Activated CD4-positive, alpha-beta T cell treated with anti-CD3 and anti-CD28 coated beads for 24 hours (primary cell): Measurements from ENCODE around the gene OBP2A.
"Not testable (repeated sequence)": the region's sequence is repeated elsewhere in the genome, so short reads cannot be mapped to it uniquely, and the experiment has no call there.

Experiments used
- DNase-seq, 2 donors: peaks; one replicate each; pipeline ENCODE4 v3.0.0-alpha.2; 2020; ENCODE audit warnings: low read depth in 2 of 2

The OBP2A gene

GRCh38 chr9:135512241-135512603 lies 33.7 kb upstream of the OBP2A start:
- no peak for DNase-seq

DNA sequence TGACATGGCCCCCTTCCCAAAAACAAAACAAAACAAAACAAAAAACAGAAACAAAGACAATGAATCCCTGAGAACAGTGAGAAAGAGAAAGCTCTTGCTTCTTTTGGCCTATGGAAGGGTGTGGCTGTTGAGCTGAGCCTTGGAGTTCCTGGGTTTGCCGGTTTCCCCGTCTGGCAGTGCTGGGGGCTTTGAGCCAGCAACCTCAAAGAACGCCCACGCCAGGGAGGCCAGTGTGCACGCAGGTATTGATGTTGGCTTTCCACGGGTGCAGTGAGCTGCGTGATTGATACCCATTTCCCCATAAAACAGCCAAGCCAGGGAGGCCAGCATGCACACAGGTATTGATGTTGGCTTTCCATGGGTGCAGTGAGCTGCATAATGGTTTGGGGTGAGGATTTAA lies 33.0 kb upstream of the OBP2A start:
- DNase-seq, result no peak

DNA sequence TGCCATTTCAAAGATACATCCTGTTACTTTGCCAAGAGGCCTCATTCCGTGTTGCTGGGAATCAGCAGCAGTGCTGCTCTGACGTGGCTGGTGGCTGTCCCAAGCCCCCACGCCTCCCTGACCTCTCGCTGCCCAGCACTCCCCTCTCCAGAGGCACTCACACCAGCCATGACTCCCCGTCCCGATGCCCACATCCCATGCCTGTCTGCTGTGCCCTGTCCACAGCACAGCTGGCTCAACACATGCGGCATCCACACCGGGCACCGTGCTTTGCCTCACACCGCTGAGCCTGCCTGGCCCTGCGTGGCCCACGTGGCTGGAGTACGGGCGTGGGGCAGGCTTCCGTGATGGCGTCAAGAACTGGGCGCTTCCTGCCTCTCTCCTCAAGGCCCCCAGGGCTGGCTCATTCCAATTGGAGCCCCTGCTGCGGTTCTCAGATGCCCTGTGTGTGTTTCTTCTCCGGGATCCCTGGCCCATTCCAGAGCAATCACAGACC lies 32.5 kb upstream of the OBP2A start:
- DNase-seq, result no peak

DNA sequence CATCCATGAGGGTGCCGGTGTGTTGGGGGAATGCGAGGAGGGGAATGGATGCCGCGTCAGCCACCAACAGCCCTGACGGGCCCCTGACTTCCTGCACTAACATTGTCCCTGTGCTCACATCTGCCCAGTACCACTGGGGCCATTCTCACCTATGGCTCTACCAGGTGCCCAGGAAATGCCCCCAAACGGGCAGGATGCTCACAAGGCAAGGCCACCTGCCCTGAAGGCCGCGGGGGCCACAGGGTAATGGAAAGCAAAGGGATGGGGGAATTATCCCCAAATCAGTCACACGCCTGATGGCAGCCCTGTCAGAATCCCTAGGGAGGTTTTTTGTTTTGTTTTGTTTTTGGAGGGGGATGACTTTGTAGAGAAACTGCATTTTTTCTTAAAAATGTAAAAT lies 32.0 kb upstream of the OBP2A start:
- DNase-seq, result not testable (repeated sequence)

DNA sequence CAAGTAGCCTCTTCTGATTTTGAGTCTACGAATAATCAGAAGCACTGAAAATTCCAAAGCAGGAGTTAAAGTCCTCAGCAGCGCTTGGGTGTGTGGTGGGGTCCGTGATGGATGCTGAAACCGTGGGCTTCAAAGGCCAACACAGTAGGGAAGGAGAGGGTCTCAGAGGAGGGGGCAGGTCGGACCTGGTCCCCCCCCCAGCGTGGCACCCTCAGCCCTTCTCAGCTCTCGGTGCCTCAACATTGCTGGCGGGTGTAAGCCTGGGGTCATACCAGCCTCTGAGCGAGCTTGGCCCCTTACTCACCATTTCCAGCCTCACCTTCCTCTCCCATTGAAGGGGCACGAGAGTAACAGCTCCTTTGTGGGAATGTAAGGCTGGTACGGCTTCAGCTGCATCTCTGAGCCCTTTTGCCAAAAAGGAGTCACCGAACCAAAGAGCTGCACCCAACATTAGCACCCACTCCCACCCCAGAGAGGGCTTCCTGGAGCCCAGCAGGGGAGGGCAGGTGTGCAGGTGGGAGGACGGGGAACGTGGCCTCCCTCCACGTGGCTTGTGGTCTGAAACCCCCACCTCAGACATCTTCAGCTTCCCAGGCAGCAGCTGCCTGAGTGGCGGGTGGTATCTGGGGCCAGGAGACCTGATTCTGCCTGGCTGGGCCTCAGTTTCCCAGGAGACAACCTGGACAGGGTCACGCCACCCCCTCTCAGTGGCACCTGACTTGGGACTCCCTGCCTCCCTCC lies 31.4 kb upstream of the OBP2A start:
- DNase-seq, result no peak

DNA sequence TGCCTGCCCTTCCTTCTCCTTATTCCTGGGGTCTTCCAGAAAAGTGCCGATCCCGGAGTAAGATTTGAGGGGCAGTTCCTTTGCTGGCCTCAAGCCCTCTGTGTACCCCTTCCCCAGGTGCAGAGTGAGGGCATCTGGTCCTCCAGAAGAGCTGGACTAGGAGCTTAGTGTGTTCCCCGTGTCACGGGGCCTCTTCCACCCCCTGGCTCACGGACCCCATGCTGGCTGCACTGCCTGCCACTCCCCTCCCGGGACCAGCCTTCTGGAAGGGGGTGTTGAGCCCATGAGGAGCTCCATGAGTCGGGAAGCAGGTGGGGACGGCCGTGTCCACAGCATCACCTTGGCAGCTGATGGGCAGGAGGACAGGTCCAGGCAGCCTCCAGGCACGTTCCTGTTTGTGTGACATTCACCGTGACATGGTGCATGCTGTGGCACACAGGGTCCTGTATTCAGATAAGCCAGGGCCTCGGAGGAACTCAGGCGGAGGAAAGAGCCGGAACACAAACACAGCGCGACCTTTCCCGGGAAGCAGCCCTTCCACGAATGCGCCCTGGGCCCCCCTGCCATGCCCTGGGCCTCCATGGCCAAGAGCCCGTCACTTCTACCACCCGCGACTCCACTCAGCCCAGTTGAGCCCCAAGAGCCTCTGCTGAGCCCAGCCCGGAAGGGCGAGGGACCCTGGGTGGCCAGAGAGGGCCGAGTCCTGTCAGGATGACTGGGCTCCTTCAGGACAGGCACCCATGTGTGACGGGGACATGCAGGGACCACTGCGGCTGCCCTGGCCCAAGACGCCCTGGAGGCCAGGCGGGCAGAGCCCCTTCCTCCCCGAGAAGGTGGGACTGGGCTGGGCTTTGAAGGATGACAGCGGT lies 30.6 kb upstream of the OBP2A start:
- no peak for DNase-seq

GRCh38 chr9:135516132-135516860 lies 29.6 kb upstream of the OBP2A start:
- no peak for DNase-seq

GRCh38 chr9:135517407-135517822 lies 28.5 kb upstream of the OBP2A start:
- DNase-seq, result no peak

DNA sequence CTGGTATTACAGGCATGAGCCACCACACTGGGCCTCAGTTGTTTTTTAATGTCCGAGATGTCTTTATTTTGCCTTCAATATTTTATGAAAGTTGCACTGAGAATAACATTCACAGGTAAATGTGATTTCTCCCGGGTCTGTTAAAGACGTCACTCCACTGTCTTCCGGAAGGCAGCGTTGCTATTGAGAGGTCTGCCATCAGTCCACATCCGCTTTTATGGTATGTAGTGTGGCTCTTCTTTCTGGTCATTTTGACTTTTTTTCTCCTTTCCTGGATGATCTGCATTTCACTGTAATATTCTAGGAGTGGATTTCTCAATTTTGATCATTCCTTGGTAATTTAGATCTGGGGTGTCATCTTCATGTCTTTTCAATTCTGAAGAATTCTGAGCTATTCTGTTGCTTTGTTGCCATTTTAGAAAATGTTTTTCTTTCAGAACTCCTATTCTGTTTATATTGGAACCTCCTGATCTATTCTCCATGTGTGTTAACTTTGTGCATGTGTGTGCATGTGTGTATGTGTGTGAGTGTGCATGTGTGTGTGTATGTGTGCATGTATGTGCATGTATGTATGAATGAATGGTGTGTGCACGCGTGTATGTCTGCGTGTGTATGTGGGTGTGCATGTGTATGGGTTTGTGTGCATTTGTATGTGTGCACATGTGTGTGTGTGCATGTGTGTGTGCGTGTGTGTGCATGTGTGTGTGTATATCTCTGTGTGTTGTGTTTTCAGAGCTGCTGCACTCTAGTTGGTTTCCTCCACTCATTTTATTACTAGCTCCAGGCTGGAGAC lies 26.6 kb upstream of the OBP2A start:
- DNase-seq, result no peak

GRCh38 chr9:135520916-135521607 lies 24.9 kb upstream of the OBP2A start, which contains the start of gene LCN1:
TSS of gene LCN1 (plus strand) at chr9:135521440. CDS start at chr9:135521498, 58 bp downstream.
- DNase-seq, result no peak

DNA sequence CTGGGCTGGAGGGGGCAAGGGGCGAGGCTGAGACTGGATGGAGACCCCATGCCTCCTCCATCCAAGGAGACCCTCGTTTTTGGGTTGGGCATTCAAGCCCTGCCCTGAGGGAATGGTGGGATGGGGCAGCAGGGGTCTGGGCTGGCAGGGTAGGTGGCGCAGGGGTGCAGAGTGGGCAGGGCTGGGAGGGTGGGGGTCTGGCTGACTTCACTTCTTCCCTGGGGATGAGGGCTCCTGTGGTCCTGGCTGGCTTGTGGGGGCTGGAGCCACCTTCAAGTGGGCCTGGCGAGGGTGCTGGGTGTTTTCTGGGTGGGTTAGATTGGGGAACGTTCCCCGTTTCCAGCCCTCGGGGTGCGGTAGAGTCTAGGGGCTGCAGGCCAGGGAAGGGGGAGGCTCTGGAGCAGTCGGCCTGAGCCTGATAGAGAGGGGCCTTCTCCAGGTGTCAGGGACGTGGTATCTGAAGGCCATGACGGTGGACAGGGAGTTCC lies 24.3 kb upstream of the OBP2A start:
- DNase-seq, result no peak

- DNase-seq, result no peak
These were observed 23.6 kb upstream of the OBP2A start for GRCh38 chr9:135522137-135522877.

DNA sequence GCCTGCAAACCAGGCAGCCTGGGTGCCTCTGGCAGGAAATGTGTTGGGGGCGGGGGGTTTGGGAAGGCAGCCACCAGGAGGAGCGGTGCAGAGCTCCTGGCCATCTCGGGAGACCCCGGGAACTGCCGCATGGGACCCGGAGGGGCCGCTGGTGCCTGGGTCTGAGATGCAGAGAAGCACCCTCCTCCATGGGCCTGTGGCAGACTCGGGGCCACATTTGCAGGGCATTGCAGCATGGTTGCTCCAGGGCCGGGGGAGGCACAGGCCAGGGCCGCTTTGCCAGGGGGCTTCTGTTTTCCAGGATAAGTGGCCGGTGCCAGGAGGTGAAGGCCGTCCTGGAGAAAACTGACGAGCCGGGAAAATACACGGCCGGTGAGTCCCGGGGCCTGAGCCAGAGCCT lies 23.0 kb upstream of the OBP2A start:
- DNase-seq, result no peak

GRCh38 chr9:135523521-135524129 lies 22.3 kb upstream of the OBP2A start:
- no peak for DNase-seq

DNA sequence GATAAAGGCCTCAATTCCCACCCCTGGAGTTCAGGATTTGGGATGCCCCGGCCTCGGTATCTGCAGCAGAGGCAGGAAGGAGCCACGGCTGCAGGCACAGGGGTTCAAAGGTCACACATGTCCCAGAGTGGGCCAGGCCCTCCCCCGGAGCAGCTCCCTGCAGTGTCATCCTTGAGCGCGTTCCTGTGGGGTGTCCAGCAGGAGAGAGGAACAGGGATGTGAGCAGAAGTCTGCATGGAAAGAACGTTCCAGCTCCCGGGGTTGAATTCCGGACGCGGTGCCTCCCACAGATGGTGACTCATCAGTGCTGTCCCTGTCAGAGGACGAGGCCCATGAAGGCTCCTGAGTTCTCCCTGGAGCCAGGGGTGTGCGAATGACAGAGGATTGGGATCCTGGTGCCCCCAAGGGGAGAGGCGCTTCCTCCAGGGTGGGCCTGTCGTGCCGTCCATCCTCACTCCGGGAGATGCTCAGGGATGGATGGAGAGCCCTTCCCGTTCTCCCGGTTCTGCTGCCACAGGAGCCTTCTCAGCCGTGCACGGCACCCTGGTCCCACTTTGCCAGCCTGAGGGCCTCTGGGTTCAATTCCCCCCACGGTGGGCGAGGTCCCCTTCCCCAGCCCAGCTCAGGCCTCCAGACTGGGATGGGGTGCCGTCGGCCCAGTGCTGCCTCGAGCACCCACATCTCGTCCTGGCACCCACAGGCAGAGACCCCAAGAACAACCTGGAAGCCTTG lies 21.6 kb upstream of the OBP2A start:
- no peak for DNase-seq

DNA sequence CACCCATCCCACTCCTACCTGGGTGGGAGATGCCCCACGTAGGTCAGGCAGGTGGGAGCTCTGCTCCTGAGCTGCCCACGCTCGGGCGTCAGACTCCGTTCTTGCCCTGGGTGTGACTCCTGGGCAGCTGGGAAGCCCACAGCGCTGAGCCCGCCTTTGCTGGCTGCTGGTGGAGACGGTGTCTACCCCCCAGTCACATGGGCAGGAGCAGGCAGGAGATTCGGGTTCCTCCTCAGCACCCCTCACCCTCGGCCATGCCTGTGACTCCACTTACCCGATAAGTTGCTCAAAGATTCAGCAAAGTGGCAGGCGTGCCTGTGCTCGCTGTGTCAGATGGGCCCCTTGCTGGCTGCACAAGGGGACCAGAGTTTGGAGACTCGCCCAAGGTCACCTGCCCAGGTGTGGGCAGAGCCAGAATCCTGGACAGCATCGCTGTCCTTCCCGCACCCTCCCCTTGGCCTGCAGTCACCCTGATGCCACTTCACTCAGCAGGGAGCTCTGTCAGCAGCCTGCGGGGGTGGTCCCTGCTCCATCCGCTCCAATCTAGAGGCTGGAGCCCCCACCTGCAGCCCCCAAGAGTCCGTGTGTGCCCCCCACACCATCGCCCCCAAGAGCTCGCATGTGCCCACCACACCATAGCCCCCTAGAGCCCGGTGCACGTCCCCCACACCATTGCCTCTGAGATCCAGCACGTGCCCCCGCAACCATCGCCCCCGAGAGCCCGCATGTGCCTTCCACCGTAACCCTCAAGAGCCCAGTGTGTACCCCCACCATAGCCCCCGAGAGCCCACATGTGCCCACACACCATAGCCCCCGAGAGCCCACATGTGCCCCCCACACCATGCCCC lies 20.5 kb upstream of the OBP2A start:
- DNase-seq, result no peak

DNA sequence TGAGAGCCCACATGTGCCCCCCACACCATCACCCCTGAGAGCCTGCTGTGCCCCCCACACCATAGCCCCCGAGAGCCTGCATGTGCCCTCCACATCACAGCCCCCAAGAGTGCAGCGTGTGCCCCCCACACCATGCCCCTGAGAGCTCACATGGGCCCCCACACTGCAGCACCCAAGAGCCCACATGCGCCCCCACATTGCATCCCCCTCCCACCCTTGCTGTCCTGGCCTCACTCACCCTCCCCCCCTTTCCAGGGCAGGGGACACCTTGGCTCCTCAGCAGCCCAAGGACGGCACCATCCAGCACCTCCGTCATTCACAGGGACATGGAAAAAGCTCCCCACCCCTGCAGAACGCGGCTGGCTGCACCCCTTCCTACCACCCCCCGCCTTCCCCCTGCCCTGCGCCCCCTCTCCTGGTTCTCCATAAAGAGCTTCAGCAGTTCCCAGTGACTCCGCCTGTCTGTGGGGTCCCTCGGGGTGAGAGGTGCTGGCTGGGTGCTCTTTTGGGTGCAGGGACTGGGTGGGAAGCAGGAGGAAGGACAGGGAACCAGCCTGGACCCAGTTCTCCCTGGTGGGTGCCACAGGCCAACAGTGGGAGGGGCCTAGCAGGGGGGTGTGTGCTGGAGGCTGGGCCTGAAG lies 19.7 kb upstream of the OBP2A start:
- no peak for DNase-seq
